Hepatocyte (in vitro differentiated cells): ENCODE measurements around the gene PIAS1. TPM values are rescaled to one million over a fixed set of nuclear protein-coding genes. Genes with fewer than 3 reads are reported as not detected.
A peak's percentile ranks its signal among the peaks of the same experiment; 100 is the strongest.

ENCODE experiments used
- DNase-seq: peaks from one replicate; pipeline ENCODE4 v3.0.0-alpha.2; 2016; ENCODE audit warnings: low spot score
- H2AFZ ChIP-seq: fragments of 200-600 bp; sonication (generic); 2 replicates; pipeline ENCODE4 v1.6.0; 2016; ENCODE audit warnings: antibody characterized with exemption, mild to moderate bottlenecking
- H3K27ac ChIP-seq: fragments of 200-600 bp; sonication (generic); 2 replicates; pipeline ENCODE4 v1.5.1; 2016; ENCODE audit warnings: mild to moderate bottlenecking
- H3K27me3 ChIP-seq: fragments of 200-600 bp; sonication (generic); 2 replicates; pipeline ENCODE4 v1.6.1; 2016
- H3K36me3 ChIP-seq: fragments of 200-600 bp; sonication (generic); replicated peaks from 2 replicates; pipeline ENCODE4 v1.5.1; 2016; ENCODE audit warnings: low read depth; ENCODE audit not compliant: insufficient read depth
- H3K4me1 ChIP-seq: fragments of 200-600 bp; sonication (generic); 2 replicates; pipeline ENCODE4 v1.5.1; 2016; ENCODE audit warnings: mild to moderate bottlenecking, moderate library complexity; ENCODE audit not compliant: insufficient read depth
- H3K4me2 ChIP-seq: fragments of 200-600 bp; sonication (generic); 2 replicates; pipeline ENCODE4 v1.6.0; 2016
- H3K4me3 ChIP-seq: fragments of 200-600 bp; sonication (generic); 2 replicates; pipeline ENCODE4 v1.5.1; 2016; ENCODE audit warnings: mild to moderate bottlenecking
- H3K79me2 ChIP-seq: fragments of 200-600 bp; sonication (generic); 2 replicates; pipeline ENCODE4 v1.6.0; 2017; ENCODE audit warnings: mild to moderate bottlenecking
- H3K9me2 ChIP-seq: fragments of 200-600 bp; sonication (generic); replicated peaks from 2 replicates; pipeline ENCODE4 v1.6.0; 2017; ENCODE audit warnings: mild to moderate bottlenecking; ENCODE audit not compliant: insufficient read depth
- H3K9me3 ChIP-seq: fragments of 200-600 bp; sonication (generic); 2 replicates; pipeline ENCODE4 v1.5.1; 2016; ENCODE audit warnings: low read depth, mild to moderate bottlenecking
- H4K20me1 ChIP-seq: fragments of 200-600 bp; sonication (generic); 2 replicates; pipeline ENCODE4 v1.6.0; 2016; ENCODE audit warnings: mild to moderate bottlenecking; ENCODE audit not compliant: insufficient read depth, poor library complexity, severe bottlenecking
- EZH2 ChIP-seq: fragments of 200-600 bp; sonication (generic); IDR thresholded peaks from 2 replicates; pipeline ENCODE4 v1.6.1; 2016; ENCODE audit warnings: antibody characterized with exemption, mild to moderate bottlenecking, borderline replicate concordance
- EZH2phosphoT487 ChIP-seq: fragments of 200-600 bp; sonication (generic); IDR thresholded peaks from one replicate; pipeline ENCODE4 v1.6.1; 2018; ENCODE audit warnings: antibody characterized with exemption, mild to moderate bottlenecking, low read depth, moderate library complexity; ENCODE audit not compliant: unreplicated experiment, severe bottlenecking
- WGBS: methylation state at CpG from one replicate; pipeline ENCODE4 v1.1.6; 2016; ENCODE audit warnings: low lambda C conversion rate; ENCODE audit errors: missing lambda C conversion rate; 5-methylcytosine and 5-hydroxymethylcytosine counted together
- polyA plus RNA-seq: library from polyadenylated mRNA; unstranded; fragments of >200 nt; fragmentation: Nextera tagmentation; extraction: Ambion mirVana; gene quantifications from 2 replicates; pipeline ENCODE4 v1.2.1, GENCODE V29; 2016
- total RNA-seq: library from RNA; depleted of rRNA; stranded (reverse); fragments of >200 nt; gene quantifications from 2 replicates; pipeline ENCODE4 v1.2.3, GENCODE V29; 2014
- TF ChIP-seq, protein P1 (sequence below): fragments of 200-600 bp; sonication (generic); IDR thresholded peaks from 2 replicates; pipeline ENCODE4 v1.5.1; 2016; ENCODE audit warnings: antibody characterized with exemption, mild to moderate bottlenecking; ENCODE audit not compliant: poor library complexity

PIAS1 gene
- total and polyA plus RNA-seq, 2 experiments from 2014 or later = 22.6 to 45.4 TPM

DNA sequence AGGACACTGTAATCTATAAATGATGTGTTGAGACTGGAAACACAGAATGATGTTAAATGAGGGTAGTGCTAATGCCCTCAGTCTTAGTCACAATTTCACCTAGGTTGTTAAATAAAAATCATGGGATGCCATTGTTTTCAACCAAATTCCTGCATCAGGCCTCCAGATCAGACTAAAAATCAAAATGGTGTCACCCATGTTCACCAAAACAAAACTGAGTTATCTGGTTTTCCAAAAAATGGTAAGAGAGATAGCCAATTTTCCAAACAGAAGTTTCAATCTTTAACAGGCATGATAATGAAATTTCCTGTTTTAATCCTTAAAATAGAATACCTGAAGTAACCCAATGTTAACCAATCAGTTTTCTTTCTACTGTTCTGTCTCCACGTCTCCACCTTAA is 2.2 kb upstream of the PIAS1 start:
- TF ChIP-seq EZH2phosphoT487 = no peak
- TF ChIP-seq EZH2 = no peak
- TF ChIP-seq, protein P1, sequence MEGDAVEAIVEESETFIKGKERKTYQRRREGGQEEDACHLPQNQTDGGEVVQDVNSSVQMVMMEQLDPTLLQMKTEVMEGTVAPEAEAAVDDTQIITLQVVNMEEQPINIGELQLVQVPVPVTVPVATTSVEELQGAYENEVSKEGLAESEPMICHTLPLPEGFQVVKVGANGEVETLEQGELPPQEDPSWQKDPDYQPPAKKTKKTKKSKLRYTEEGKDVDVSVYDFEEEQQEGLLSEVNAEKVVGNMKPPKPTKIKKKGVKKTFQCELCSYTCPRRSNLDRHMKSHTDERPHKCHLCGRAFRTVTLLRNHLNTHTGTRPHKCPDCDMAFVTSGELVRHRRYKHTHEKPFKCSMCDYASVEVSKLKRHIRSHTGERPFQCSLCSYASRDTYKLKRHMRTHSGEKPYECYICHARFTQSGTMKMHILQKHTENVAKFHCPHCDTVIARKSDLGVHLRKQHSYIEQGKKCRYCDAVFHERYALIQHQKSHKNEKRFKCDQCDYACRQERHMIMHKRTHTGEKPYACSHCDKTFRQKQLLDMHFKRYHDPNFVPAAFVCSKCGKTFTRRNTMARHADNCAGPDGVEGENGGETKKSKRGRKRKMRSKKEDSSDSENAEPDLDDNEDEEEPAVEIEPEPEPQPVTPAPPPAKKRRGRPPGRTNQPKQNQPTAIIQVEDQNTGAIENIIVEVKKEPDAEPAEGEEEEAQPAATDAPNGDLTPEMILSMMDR = no peak
- no peak overlapping the region for H3K27ac ChIP-seq
- H3K36me3 ChIP-seq = no peaks in the 10 kb centered on the region
- no peaks in the 10 kb centered on the region for H3K27me3 ChIP-seq
- no peak overlapping the region for H3K4me3 ChIP-seq
- H3K79me2 ChIP-seq = peaks cover 26% of the 10 kb centered on the region
- no peak for DNase-seq
- no peak overlapping the region for H2AFZ ChIP-seq
- WGBS = 96% methylated on average over 1 of the region's 1 CpG
- no peaks in the 10 kb centered on the region for H3K9me3 ChIP-seq
- no peaks in the 10 kb centered on the region for H3K9me2 ChIP-seq
- no peaks in the 10 kb centered on the region for H3K4me1 ChIP-seq
- no peak overlapping the region for H3K4me2 ChIP-seq
- H4K20me1 ChIP-seq = peaks cover 14% of the 10 kb centered on the region

DNA sequence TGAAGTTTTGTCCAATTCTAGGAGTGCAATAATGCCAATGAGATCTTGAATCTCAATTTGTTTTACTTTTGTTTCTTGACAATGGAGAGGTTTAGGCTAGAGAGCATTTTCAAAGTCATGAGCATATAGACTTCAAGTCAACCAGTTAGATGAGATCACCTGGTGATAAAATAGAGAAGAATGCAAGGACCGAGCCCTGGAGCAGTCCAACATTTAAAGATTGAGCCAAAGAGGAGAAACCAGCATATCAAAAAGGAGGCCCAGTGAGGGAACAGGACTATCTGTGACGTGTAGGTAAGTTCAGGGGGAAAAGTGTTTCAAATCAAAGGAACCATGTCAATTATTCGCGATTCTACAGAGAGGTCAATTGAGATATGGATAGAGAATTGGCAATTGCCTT is 1.7 kb upstream of the PIAS1 start:
- H3K9me3 ChIP-seq = no peaks in the 10 kb centered on the region
- peaks cover 19% of the 10 kb centered on the region for H4K20me1 ChIP-seq
- peaks cover 31% of the 10 kb centered on the region for H3K79me2 ChIP-seq
- no peak overlapping the region for H3K4me2 ChIP-seq
- no peak overlapping the region for H3K27ac ChIP-seq
- WGBS = 88% methylated on average over 4 of the region's 4 CpGs
- H3K36me3 ChIP-seq = no peaks in the 10 kb centered on the region
- H3K4me3 ChIP-seq = no peak overlapping the region
- peaks cover 3% of the 10 kb centered on the region for H3K4me1 ChIP-seq
- H2AFZ ChIP-seq = no peak overlapping the region
- no peaks in the 10 kb centered on the region for H3K27me3 ChIP-seq
- no peaks in the 10 kb centered on the region for H3K9me2 ChIP-seq
- TF ChIP-seq, protein P1 = no peak
- TF ChIP-seq EZH2phosphoT487 (no peak), EZH2 (no peak)
- no peak for DNase-seq

DNA sequence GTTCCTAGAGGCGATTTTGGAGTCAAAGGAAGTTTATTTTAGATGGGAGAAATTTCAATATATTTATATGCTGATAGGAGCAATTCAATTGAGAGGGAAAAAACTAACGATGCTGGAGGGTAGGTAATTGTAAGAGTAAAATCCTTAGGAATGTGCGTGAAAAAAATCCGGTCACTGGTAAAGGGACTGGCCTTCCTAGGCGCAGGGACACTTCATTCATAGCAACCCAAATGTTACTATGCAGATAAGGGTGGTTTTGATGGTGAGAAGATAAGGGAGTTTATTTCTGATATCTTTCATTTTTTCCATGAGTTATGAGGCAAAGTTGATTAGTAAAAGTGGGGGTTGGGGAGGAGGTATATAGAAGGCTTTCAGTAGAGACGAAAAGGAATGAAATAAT is 1.1 kb upstream of the PIAS1 start:
- Histone ChIP-seq H3K4me2 (peak overlapping the region; percentile 92), H3K4me3 (no peak overlapping the region), H3K27me3 (no peaks in the 10 kb centered on the region), H3K9me2 (no peaks in the 10 kb centered on the region), H3K4me1 (peaks cover 7% of the 10 kb centered on the region), H3K27ac (no peak overlapping the region), H3K79me2 (peaks cover 37% of the 10 kb centered on the region), H3K36me3 (no peaks in the 10 kb centered on the region), H3K9me3 (no peaks in the 10 kb centered on the region), H2AFZ (no peak overlapping the region), H4K20me1 (peaks cover 25% of the 10 kb centered on the region)
- WGBS = 77% methylated on average over 6 of the region's 6 CpGs
- no peak for DNase-seq
- no peak for TF ChIP-seq EZH2phosphoT487
- no peak for TF ChIP-seq EZH2
- TF ChIP-seq, protein P1 = no peak

DNA sequence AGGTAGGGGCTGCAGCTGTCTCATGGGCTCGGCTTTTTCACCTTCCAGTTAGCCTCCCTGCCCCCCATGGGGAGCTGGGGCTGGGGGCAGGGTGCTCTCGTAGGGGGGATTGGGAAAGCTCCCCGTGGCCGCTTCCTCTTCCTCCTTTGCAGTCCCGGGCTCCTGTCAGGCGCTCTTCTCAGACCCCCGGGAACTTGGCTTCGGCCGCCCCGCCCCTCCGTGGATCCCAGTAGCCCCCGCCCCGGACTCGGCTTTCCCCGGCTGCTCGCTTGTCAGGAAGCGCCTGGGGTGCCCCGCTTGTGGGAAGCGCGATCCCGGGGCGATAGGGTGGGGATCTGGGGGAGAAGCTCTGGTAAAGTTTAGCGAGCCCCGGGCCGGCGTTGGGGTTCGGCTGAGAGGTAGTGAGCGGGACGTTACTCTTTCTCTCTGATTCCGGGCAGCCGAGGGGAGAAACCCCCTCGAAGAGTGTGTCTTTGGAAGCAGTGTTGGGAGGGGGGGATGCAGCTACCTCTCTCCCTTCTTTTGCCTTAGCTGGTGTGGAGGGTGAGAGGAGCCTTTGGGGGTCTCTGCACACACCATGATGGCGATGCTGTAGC is 611 bp downstream of the PIAS1 start:
- no peak overlapping the region for H2AFZ ChIP-seq
- no peaks in the 10 kb centered on the region for H3K9me3 ChIP-seq
- peaks cover 33% of the 10 kb centered on the region for H4K20me1 ChIP-seq
- TF ChIP-seq EZH2phosphoT487 = no peak
- TF ChIP-seq, protein P1 = no peak
- no peak for TF ChIP-seq EZH2
- H3K36me3 ChIP-seq = no peaks in the 10 kb centered on the region
- no peaks in the 10 kb centered on the region for H3K9me2 ChIP-seq
- peaks cover 54% of the 10 kb centered on the region for H3K79me2 ChIP-seq
- H3K4me3 ChIP-seq = peak overlapping the region; percentile 88
- peak overlapping the region; percentile 98 for H3K27ac ChIP-seq
- no peaks in the 10 kb centered on the region for H3K27me3 ChIP-seq
- WGBS = 0% methylated on average over 17 of the region's 33 CpGs
- peaks cover 8% of the 10 kb centered on the region for H3K4me1 ChIP-seq
- DNase-seq = peak; percentile 85
- peak overlapping the region; percentile 74 for H3K4me2 ChIP-seq
